Activated CD4-positive, CD25-positive, alpha-beta regulatory T cell treated with anti-CD3 and anti-CD28 coated beads, Interleukin-2, amount 50 U/mL, for 72 hours (primary cell): ENCODE results near the gene ARFRP1.
"Not testable (repeated sequence)": the region's sequence is repeated elsewhere in the genome, so short reads cannot be mapped to it uniquely, and the experiment has no call there.

ENCODE experiments used
- DNase-seq: peaks from one replicate; pipeline ENCODE4 v3.0.0; 2021

The ARFRP1 gene

GRCh38 chr20:63671695-63672094 lies 36.1 kb downstream of the ARFRP1 start:
- not testable (repeated sequence) for DNase-seq

GRCh38 chr20:63668351-63668750 lies 39.4 kb downstream of the ARFRP1 start:
- no peak for DNase-seq

DNA sequence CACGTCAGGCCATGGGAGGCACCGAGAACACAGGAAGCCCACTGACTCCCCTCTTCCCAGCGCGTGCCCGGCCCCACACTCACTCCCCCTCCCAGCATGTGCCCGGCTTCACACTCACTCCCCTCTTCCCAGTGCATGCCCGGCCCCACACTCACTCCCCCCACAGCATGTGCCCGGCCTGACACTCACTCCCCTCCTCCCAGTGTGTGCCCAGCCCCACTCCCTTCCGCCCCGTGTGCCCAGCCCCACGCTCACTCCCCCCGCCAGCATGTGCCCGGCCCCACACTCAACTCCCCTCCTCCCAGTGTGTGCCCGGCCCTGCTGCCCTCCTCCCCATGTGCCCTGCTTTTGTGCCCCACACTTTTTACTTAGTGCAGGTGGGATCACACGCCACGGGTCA lies 39.9 kb downstream of the ARFRP1 start:
- DNase-seq: no peak

DNA sequence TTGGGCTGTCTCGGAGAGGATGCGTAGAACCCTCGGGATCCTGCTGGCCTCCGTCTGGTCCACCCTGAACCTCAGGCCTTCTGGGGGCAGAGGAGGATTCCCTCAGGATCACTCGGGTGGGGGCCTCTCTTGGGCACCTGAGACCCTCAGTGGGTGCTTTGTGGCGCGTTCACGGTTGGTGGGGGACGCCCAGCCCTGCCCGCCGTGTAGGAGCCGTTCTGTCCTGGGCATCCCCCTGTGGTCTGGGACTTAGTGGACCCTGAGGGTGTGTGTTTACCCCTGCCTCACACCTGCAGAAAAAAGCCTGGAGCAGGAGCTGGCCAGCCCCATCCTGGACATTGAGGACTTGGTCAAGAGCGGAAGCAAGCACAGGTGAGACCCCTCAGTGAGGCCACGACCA lies 42.1 kb downstream of the ARFRP1 start:
- DNase-seq: no peak

GRCh38 chr20:63664861-63665594 lies 42.7 kb downstream of the ARFRP1 start:
- DNase-seq: no peak

- no peak for DNase-seq
Observed at GRCh38 chr20:63664143-63664851, 43.5 kb downstream of the ARFRP1 start.

GRCh38 chr20:63663332-63664066 lies 44.3 kb downstream of the ARFRP1 start:
- no peak for DNase-seq

DNA sequence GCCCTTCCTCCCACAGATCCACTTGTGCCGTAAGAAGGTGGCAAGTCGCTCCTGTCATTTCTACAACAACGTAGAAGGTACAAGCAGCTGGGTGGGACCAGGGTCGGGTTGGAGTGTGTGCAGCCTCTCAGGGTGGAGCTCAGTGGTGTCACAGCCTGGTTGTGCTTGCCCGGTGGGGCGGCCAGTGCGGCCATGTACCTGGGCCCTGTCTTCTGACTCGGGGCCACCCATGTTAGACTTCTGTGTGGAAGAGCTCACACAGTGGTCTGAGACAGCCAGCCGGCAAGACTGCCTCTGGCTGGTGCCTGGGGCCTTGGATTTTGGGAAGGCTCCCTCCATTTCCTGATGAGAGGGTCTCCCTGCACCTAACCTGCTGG lies 45.0 kb downstream of the ARFRP1 start:
- DNase-seq: no peak

- no peak for DNase-seq
Observed at GRCh38 chr20:63661959-63662812, 45.6 kb downstream of the ARFRP1 start.

- DNase-seq: no peak
Observed at GRCh38 chr20:63661108-63661507, 46.7 kb downstream of the ARFRP1 start.

DNA sequence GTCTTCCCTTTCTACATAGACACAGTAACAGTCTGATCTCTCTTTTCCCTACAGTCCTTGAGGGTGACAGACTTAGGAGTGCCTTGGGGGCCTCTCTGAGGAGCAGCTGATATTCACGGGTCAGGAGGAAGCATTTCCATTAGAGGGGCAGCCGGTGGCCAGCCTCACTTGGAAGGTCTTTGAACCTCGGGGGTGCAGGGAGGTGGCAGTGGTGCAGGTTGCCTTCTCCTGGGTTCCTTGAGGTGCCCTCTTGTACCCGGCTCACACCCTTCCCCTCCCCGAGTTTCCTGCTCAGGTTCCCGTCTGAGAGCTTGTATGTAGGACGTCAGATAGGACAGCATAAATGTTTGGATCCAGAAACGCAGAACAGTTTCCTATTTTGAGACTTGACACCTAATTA lies 47.2 kb downstream of the ARFRP1 start:
- no peak for DNase-seq

- not testable (repeated sequence) for DNase-seq
Observed at GRCh38 chr20:63660174-63660573, 47.6 kb downstream of the ARFRP1 start.

DNA sequence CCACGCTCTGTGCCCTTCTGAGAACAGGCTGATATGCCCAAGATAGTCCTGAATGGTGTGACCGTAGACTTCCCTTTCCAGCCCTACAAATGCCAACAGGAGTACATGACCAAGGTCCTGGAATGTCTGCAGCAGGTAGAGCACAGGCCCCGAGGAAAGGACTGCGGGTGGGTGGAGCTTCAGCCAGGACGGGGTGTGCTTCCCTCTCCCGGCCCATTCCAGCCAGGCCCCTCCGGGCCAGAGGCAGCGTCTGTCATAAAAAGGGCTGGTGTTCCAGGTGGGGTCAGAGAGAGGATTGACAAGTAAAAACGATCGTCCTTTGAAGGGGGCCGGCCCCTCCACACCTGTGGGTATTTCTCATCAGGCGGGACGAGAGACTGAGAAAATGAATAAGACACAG lies 48.4 kb downstream of the ARFRP1 start:
- DNase-seq: no peak

GRCh38 chr20:63658749-63659187 lies 49.0 kb downstream of the ARFRP1 start:
- no peak for DNase-seq

DNA sequence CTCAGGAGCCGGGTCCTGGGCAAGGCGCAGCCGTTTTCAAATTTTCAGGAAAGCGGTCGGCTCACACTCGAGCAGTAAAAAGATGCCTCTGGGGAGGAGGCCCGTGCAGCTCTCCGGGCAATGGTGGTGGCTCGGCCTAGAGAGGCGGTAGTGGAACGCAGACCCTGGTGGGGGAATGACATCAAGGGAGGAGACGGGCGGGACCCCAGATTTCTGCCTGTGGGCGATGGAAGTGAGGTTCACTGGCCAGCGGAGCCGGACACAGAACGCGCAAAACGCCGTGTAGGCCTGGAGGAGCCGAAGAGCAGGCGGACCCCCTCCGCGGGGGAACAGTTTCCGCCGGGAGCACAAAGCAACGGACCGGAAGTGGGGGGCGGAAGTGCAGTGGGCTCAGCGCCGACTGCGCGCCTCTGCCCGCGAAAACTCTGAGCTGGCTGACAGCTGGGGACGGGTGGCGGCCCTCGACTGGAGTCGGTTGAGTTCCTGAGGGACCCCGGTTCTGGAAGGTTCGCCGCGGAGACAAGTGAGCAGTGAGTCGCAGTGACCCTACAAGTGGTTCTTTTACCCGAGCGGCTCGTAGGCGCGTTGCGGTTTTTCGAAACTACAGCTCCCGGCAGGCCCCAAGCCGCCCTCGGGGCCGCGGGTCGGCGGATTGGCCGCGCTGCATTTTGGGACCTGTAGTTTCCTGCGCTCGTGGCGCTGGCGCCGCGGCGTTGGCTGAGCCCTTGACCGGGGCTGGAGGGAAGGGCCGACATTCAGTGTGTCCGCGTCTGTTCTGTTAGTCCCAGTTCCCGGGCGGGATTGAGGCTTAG lies 49.6 kb downstream of the ARFRP1 start, which contains the start of gene RTEL1:
Gene RTEL1, plus strand, starts transcription at position 376 of the 812 bp plus-strand sequence. CDS start 1,091 bp downstream, outside the sequence.
- peak; percentile 89 for DNase-seq

- no peak for DNase-seq
Observed at GRCh38 chr20:63657260-63657936, 50.4 kb downstream of the ARFRP1 start.

GRCh38 chr20:63656451-63656850 lies 51.3 kb downstream of the ARFRP1 start:
- no peak for DNase-seq

DNA sequence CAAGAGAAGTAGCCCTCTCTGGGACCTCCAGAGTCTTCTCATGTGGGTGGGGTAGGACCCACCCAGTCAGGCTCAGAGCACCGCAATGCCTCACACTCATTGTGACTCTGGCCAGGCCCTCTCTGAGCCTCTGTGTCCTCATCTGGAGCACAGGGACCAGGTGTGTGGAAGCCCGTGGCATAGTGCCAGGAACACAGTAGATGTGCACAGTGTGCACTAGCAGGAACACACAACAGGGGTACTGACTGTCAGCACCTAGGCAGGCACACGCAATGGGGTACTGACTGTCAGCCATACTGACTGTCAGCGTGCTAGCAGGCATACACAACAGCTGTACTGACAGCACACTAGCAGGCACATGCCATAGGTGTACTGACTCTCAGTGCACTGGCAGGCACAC lies 52.5 kb downstream of the ARFRP1 start:
- no peak for DNase-seq

- no peak for DNase-seq
Observed at GRCh38 chr20:63653974-63654668, 53.7 kb downstream of the ARFRP1 start.
